ENCODE measurements around the gene SRD5A1.

SRD5A1 gene

GRCh38 chr5:6686915-6687409, 53.7 kb downstream of the SRD5A1 start:
- DNase-seq: no peak

GRCh38 chr5:6687505-6687904, 54.3 kb downstream of the SRD5A1 start:
- DNase-seq: no peak

- DNase-seq: no peak
Measured at GRCh38 chr5:6692906-6693305, 59.7 kb downstream of the SRD5A1 start.

- no peak for DNase-seq
Measured at GRCh38 chr5:6698696-6699095, 65.5 kb downstream of the SRD5A1 start.

- no peak for DNase-seq
Measured at GRCh38 chr5:6699357-6699756, 66.1 kb downstream of the SRD5A1 start.

- DNase-seq: no peak
Measured at GRCh38 chr5:6700074-6700684, 66.9 kb downstream of the SRD5A1 start.

GRCh38 chr5:6700685-6701355, 67.6 kb downstream of the SRD5A1 start:
- no peak for DNase-seq

- no peak for DNase-seq
Measured at GRCh38 chr5:6701491-6701890, 68.3 kb downstream of the SRD5A1 start.

GRCh38 chr5:6702633-6703032, 69.4 kb downstream of the SRD5A1 start:
- no peak for DNase-seq

- DNase-seq: no peak
Measured at GRCh38 chr5:6703806-6704205, 70.6 kb downstream of the SRD5A1 start.

GRCh38 chr5:6704361-6704851, 71.2 kb downstream of the SRD5A1 start:
- no peak for DNase-seq

GRCh38 chr5:6705088-6705487, 71.8 kb downstream of the SRD5A1 start:
- DNase-seq: peak; percentile 24

- DNase-seq: no peak
Measured at GRCh38 chr5:6705959-6706358, 72.7 kb downstream of the SRD5A1 start.

GRCh38 chr5:6707852-6708251, 74.6 kb downstream of the SRD5A1 start:
- no peak for DNase-seq

GRCh38 chr5:6708814-6709213, 75.6 kb downstream of the SRD5A1 start:
- DNase-seq: no peak

- DNase-seq: no peak
Measured at GRCh38 chr5:6710070-6710469, 76.8 kb downstream of the SRD5A1 start.

- DNase-seq: no peak
Measured at GRCh38 chr5:6710551-6711318, 77.5 kb downstream of the SRD5A1 start.

GRCh38 chr5:6711409-6712141, 78.3 kb downstream of the SRD5A1 start:
- no peak for DNase-seq

- DNase-seq: peak; percentile 60
Measured at GRCh38 chr5:6712142-6712576, 78.9 kb downstream of the SRD5A1 start.

- peak; percentile 94 for DNase-seq
Measured at GRCh38 chr5:6712577-6713273, 79.5 kb downstream of the SRD5A1 start.

GRCh38 chr5:6713274-6714225, 80.3 kb downstream of the SRD5A1 start, which contains the start of gene TENT4A:
Gene TENT4A, plus strand, starts transcription at chr5:6713432. Its CDS starts 552 bp downstream, at chr5:6713984.
- no peak for DNase-seq
